Measurements from ENCODE around the gene PCSK9.
"Not testable (repeated sequence)": the region's sequence is repeated elsewhere in the genome, so short reads cannot be mapped to it uniquely, and the experiment has no call there.

Gene PCSK9

DNA sequence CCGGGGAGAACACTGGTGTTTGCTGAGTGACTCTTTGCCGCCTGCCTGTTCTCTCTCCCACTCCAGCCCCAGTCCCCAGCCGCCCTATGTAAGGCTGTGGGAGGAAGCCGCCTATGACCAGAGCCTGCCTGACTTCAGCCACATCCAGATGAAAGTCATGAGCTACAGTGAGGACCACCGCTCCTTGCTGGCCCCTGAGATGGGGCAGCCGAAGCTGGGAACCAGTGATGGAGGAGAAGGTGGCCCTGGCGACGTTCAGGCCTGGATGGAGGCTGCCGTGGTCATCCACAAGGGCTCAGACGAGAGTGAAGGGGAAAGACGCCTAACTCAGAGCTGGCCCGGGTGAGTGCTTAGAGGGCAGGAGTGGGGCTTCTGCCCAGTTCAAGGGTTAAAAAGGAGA is 32.4 kb upstream of the PCSK9 start:
- in situ Hi-C loops (cut with MboI; ENCODE audit: low sequenced_read_pairs): no loop called here

GRCh38 chr1:55007625-55008024 is 31.7 kb upstream of the PCSK9 start:
- in situ Hi-C loops (cut with MboI; ENCODE audit: low sequenced_read_pairs): no loop called here

GRCh38 chr1:55010194-55010886 is 29.0 kb upstream of the PCSK9 start:
- in situ Hi-C loops (cut with MboI; ENCODE audit: low sequenced_read_pairs): no loop called here

GRCh38 chr1:55010887-55011217 is 28.5 kb upstream of the PCSK9 start:
- in situ Hi-C loops (cut with MboI; ENCODE audit: low sequenced_read_pairs): no loop called here

DNA sequence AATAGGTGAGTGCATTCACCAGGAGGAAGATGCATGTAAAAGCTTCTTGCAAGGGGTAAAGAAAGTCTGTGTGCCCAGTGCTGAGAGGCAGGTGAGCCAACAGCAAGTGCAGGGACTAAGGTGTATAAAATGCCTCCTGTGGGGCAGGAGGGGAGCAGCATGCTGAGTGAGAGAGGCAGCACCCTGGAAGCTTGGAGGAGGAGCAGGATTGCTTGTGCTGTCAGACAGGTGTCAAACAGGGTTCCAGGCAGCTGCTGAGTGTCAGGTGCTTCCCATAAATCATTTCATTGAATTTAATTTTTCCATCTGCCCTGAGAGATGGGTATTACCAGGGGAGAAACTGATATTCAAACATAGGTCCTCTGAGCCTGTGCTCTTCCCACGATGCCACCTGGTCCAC is 26.7 kb upstream of the PCSK9 start:
- in situ Hi-C loops (cut with MboI; ENCODE audit: low sequenced_read_pairs): no loop called here

DNA sequence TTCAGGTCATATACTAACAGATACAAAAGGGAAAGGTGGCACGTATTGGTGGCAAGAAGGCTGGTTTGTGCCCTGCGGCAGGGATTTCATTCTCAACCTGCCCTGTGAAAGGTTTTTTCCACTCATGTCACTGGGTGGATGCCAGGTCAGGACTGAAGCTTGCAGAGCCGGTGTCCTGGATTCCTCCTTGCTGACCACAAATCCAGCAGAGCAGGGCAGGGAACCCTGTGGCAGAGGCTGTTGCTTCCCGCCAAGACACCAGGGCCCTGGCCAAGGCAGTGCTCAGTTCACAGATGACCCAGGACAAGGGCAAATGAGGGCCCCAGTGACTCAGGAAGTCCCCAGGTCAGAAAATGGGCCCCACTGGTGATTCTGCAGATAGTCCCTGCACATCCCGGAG is 24.2 kb upstream of the PCSK9 start:
- in situ Hi-C loops (cut with MboI; ENCODE audit: low sequenced_read_pairs): no loop called here

- in situ Hi-C loops (cut with MboI; ENCODE audit: low sequenced_read_pairs): no loop called here
These were observed 23.4 kb upstream of the PCSK9 start for GRCh38 chr1:55015731-55016620.

GRCh38 chr1:55018395-55018794 is 21.0 kb upstream of the PCSK9 start:
- in situ Hi-C loops (cut with MboI; ENCODE audit: low sequenced_read_pairs): no loop called here

GRCh38 chr1:55021942-55022546 is 17.3 kb upstream of the PCSK9 start:
- in situ Hi-C loops (cut with MboI; ENCODE audit: low sequenced_read_pairs): no loop called here

DNA sequence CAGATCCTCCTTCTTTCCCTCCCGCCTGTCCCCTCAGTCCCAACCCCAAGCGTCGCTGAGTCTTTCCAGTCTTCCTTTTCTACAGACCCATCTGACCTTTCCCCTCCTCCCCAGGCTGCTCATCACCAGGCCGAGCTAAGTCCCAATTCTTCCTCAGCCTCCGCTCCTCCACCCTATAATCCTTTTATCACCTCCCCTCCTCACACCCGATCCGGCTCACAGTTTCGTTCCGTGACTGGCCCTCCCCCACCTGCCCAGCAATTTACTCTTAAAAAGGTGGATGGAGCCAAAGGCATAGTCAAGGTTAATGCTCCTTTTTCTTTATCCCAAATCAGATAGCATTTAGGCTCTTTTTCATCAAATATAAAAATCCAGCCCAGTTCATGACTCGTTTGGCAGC is 15.2 kb upstream of the PCSK9 start:
- in situ Hi-C loops (cut with MboI; ENCODE audit: low sequenced_read_pairs): not testable (repeated sequence)

GRCh38 chr1:55026682-55027081 is 12.7 kb upstream of the PCSK9 start:
- in situ Hi-C loops (cut with MboI; ENCODE audit: low sequenced_read_pairs): not testable (repeated sequence)

GRCh38 chr1:55031098-55031497 is 8.2 kb upstream of the PCSK9 start:
- in situ Hi-C loops (cut with MboI; ENCODE audit: low sequenced_read_pairs): not testable (repeated sequence)

DNA sequence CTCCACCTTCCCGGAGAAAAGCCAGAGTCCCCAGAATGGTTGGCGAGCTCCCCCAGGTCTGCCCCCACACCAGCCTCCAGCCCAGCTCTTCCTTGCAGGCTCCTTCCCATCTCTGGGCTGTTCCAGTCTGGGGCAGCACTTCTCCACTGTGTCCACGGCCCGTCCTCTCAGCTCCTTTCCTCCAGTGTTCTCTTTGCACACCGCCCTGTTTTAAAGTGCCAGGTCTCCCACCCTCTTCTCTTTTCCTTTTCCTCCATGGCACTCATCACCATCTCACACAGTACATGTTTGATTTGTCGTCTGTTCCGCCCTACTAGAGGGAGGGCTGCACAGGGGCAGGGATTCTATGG is 6.1 kb upstream of the PCSK9 start:
- in situ Hi-C loops (cut with MboI; ENCODE audit: low sequenced_read_pairs): no loop called here

DNA sequence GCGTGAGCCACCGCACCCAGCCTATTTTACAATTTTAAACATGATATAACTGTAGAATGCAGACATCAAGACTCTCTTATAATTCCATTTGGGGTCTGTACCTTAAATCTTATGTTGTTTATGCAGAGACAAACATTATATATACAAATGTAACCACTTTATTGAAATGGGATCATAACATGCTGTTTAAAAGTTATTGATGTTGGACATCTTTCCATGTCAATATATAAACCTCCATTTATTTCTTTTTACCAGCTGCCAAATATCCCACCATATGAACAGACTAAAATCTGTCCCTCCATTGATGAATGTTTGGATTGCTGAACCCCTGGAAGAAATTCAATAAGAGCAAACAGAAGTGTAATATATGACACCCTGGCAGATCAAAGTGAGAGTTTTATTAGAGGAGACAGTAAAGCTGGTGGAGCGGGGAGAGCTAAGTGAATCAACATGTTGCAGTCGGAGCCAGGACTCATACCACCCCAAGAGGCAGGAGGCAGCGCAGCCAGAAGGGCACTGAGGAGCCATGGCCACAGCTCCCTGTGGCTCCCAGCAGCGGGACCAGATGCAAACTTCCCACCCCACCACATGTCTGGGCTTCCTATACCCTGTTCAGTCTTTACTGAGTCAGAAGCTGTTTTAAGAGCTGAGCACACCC is 4.7 kb upstream of the PCSK9 start:
- in situ Hi-C loops (cut with MboI; ENCODE audit: low sequenced_read_pairs): no loop called here

DNA sequence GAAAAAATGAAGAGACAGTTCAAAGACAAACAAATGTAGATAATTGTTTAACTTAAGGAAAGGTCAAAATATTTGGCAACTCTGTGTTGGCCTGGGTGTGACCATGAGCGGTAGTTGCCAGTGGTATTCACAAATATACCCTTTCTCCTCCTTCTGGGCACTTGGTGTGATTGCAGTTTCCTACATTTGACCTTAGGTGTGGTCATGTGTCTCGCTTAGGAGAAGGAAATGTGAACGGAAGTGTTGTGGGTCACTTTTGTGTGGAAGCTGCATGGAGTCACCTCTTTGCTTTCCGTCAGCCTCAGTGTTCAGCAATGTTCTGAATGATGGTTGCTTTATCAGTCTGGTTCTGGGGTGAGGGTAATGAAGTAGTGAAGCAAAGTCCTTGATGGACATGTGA is 3.4 kb upstream of the PCSK9 start:
- in situ Hi-C loops (cut with MboI; ENCODE audit: low sequenced_read_pairs): no loop called here

GRCh38 chr1:55037733-55038551 is 1.4 kb upstream of the PCSK9 start:
- in situ Hi-C loops (cut with MboI; ENCODE audit: low sequenced_read_pairs): no loop called here

DNA sequence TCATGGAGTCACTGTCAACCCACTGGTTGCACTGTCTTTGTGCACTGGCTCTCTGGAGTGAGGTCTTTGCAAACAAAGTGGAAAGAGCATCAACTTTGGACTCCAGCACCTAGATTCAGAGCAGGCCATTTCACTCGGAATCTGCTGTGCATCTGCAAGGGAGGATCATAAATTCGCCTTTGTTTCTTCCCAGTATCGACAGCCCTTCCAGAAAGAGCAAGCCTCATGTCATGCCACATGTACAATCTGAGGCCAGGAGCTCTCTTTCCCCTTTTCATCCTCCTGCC is 853 bp upstream of the PCSK9 start:
- in situ Hi-C loops (cut with MboI; ENCODE audit: low sequenced_read_pairs): no loop called here

GRCh38 chr1:55038974-55039341 is 390 bp upstream of the PCSK9 start:
- in situ Hi-C loops (cut with MboI; ENCODE audit: low sequenced_read_pairs): no loop called here

- in situ Hi-C loops (cut with MboI; ENCODE audit: low sequenced_read_pairs): no loop called here
These were observed 960 bp downstream of the PCSK9 start for GRCh38 chr1:55040083-55040932.

DNA sequence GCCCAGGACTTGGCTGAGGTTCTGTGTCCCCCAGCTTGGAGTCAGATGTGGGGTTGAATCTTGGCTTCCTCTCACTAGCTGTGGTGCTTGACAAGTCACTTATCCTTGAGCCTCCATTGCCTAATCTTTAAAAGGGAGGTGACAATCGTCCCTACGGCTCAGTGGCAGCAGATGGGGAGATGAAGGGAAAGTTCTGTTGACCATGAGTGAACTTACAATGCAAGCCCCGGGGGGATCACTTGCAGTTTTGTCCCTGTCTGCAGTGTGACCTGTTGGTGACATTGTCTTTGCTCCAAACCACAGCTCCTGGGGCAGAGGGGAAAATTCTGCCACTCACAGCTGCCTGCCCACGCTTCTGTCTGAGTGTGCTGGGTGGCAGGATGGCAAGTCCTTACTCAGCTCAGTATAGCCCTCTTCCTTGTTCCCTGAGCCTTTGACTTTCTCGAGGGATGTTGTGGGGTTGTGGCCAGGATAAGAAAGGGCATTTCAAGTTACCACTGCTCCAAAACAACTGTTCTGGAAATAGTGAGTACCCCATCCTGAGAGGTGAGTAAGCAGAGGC is 1.7 kb downstream of the PCSK9 start:
- in situ Hi-C loops (cut with MboI; ENCODE audit: low sequenced_read_pairs): no loop called here
